Neural progenitor cell (in vitro differentiated cells): Measurements from ENCODE around the gene CEP63. TPM values are rescaled to one million over a fixed set of nuclear protein-coding genes. Genes with fewer than 3 reads are reported as not detected.

Source experiments
- DNase-seq: peaks from one replicate; pipeline ENCODE4 v3.0.0-alpha.2; 2016; ENCODE audit warnings: low spot score
- H2AFZ ChIP-seq: fragments of 200-600 bp; sonication (generic); replicated peaks from 2 replicates; pipeline ENCODE4 v1.6.1; 2016; ENCODE audit warnings: antibody characterized with exemption
- H3F3A ChIP-seq: fragments of 200-600 bp; sonication (generic); 2 replicates; pipeline ENCODE4 v1.6.1; 2016; ENCODE audit warnings: antibody characterized with exemption, low read depth
- H3K27ac ChIP-seq: fragments of 200-600 bp; sonication (generic); 2 replicates; pipeline ENCODE4 v1.5.1; 2016; ENCODE audit warnings: mild to moderate bottlenecking
- H3K27me3 ChIP-seq: fragments of 200-600 bp; sonication (generic); 2 replicates; pipeline ENCODE4 v1.6.1; 2016; ENCODE audit warnings: mild to moderate bottlenecking, moderate library complexity
- H3K36me3 ChIP-seq: fragments of 200-600 bp; sonication (generic); 2 replicates; pipeline ENCODE4 v1.5.1; 2016
- H3K4me1 ChIP-seq: fragments of 200-600 bp; sonication (generic); 2 replicates; pipeline ENCODE4 v1.6.1; 2016; ENCODE audit warnings: mixed run types
- H3K4me2 ChIP-seq: fragments of 200-600 bp; sonication (generic); 2 replicates; pipeline ENCODE4 v1.6.1; 2016
- H3K4me3 ChIP-seq: fragments of 200-600 bp; sonication (generic); 2 replicates; pipeline ENCODE4 v1.5.1; 2016
- H3K79me2 ChIP-seq: fragments of 200-600 bp; sonication (generic); 2 replicates; pipeline ENCODE4 v1.6.1; 2016; ENCODE audit warnings: low read depth
- H3K9ac ChIP-seq: fragments of 200-600 bp; sonication (generic); 2 replicates; pipeline ENCODE4 v1.6.1; 2016
- H3K9me3 ChIP-seq: fragments of 200-600 bp; sonication (generic); 2 replicates; pipeline ENCODE4 v1.5.1; 2016; ENCODE audit warnings: low read depth
- H4K20me1 ChIP-seq: fragments of 200-600 bp; sonication (generic); 2 replicates; pipeline ENCODE4 v1.6.1; 2016; ENCODE audit warnings: low read depth
- H3K27ac Mint-ChIP-seq: 3 replicates; pipeline ENCODE4 v1.8.0; 2021; ENCODE audit warnings: mixed read lengths
- H3K27me3 Mint-ChIP-seq: 2 replicates; pipeline ENCODE4 v1.8.0; 2022; ENCODE audit warnings: low read depth, mild to moderate bottlenecking, inconsistent platforms, moderate library complexity, mixed read lengths; ENCODE audit not compliant: insufficient read depth
- H3K36me3 Mint-ChIP-seq: 3 replicates; pipeline ENCODE4 v1.8.0; 2021; ENCODE audit warnings: mixed read lengths
- H3K4me1 Mint-ChIP-seq: 3 replicates; pipeline ENCODE4 v1.8.0; 2021; ENCODE audit warnings: mixed read lengths
- H3K4me3 Mint-ChIP-seq: 3 replicates; pipeline ENCODE4 v1.8.0; 2021; ENCODE audit warnings: mild to moderate bottlenecking, moderate library complexity, mixed read lengths
- H3K9me3 Mint-ChIP-seq: 3 replicates; pipeline ENCODE4 v1.8.0; 2020; ENCODE audit warnings: mixed read lengths
- EZH2 ChIP-seq: fragments of 200-600 bp; sonication (generic); IDR thresholded peaks from 2 replicates; pipeline ENCODE4 v1.6.1; 2017; ENCODE audit warnings: antibody characterized with exemption, mild to moderate bottlenecking, moderate library complexity
- EZH2phosphoT487 ChIP-seq: fragments of 200-600 bp; sonication (generic); IDR thresholded peaks from 2 replicates; pipeline ENCODE4 v1.6.1; 2017; ENCODE audit warnings: antibody characterized with exemption
- total RNA-seq: library from RNA; depleted of rRNA; stranded (reverse); fragments of >200 nt; gene quantifications from 2 replicates; pipeline ENCODE4 v1.2.3, GENCODE V29; 2015; ENCODE audit warnings: low replicate concordance
- TF ChIP-seq, protein P1 (sequence below): fragments of 200-600 bp; sonication (generic); IDR thresholded peaks from 2 replicates; pipeline ENCODE4 v1.5.1; 2017; ENCODE audit warnings: antibody characterized with exemption, mild to moderate bottlenecking

The CEP63 gene
- total RNA-seq, 1 donor from 2014 or later: 36.2 TPM

DNA sequence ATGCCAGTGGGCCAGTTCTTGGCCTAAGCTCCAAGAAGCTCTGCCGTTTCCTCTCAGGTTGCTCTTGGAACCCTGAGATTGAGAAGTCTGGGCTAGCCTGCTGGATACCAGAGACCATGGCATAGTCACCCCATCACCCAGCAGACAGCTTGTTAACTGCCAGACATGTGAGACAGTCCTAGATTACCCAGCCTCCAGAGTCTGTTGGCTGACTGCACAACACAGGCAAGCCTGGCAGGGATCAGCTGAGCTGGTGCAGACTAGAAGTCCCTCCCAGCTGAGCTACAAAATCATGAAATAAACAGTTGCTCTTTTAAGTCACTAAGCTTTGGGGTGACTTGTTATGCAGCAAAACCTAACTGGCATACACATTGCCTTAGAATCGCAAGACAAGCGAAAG lies 5.3 kb upstream of the CEP63 start:
- peaks cover 10% of the 10 kb centered on the region for H3K4me1 Mint-ChIP-seq
- no peaks in the 10 kb centered on the region for H3K9me3 Mint-ChIP-seq

GRCh38 chr3:134481166-134481565 lies 4.7 kb upstream of the CEP63 start:
- H3F3A ChIP-seq: peaks cover 3% of the 10 kb centered on the region
- H3K9me3 ChIP-seq: no peaks in the 10 kb centered on the region
- Mint-ChIP-seq H3K9me3 (no peaks in the 10 kb centered on the region), H3K27me3 (peaks cover 2% of the 10 kb centered on the region), H3K4me1 (peaks cover 10% of the 10 kb centered on the region), H3K36me3 (peaks cover 16% of the 10 kb centered on the region), H3K27ac (no peak overlapping the region), H3K4me3 (no peak overlapping the region)
- H4K20me1 ChIP-seq: no peaks in the 10 kb centered on the region
- peaks cover 26% of the 10 kb centered on the region for H3K79me2 ChIP-seq
- H3K4me2 ChIP-seq: no peak overlapping the region
- H3K36me3 ChIP-seq: peaks cover 14% of the 10 kb centered on the region
- no peak overlapping the region for H3K4me3 ChIP-seq
- no peak overlapping the region for H2AFZ ChIP-seq
- TF ChIP-seq EZH2phosphoT487 (no peak), EZH2 (no peak)
- H3K4me1 ChIP-seq: peaks cover 8% of the 10 kb centered on the region
- no peak overlapping the region for H3K27ac ChIP-seq
- H3K27me3 ChIP-seq: no peaks in the 10 kb centered on the region
- DNase-seq: no peak
- H3K9ac ChIP-seq: no peak overlapping the region

More for the DNA sequence above, 5.3 kb upstream of the CEP63 start:
- TF ChIP-seq EZH2phosphoT487: no peak
- TF ChIP-seq EZH2: no peak
- TF ChIP-seq, protein P1, sequence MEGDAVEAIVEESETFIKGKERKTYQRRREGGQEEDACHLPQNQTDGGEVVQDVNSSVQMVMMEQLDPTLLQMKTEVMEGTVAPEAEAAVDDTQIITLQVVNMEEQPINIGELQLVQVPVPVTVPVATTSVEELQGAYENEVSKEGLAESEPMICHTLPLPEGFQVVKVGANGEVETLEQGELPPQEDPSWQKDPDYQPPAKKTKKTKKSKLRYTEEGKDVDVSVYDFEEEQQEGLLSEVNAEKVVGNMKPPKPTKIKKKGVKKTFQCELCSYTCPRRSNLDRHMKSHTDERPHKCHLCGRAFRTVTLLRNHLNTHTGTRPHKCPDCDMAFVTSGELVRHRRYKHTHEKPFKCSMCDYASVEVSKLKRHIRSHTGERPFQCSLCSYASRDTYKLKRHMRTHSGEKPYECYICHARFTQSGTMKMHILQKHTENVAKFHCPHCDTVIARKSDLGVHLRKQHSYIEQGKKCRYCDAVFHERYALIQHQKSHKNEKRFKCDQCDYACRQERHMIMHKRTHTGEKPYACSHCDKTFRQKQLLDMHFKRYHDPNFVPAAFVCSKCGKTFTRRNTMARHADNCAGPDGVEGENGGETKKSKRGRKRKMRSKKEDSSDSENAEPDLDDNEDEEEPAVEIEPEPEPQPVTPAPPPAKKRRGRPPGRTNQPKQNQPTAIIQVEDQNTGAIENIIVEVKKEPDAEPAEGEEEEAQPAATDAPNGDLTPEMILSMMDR: no peak
- Histone ChIP-seq H3K27ac (no peak overlapping the region), H3K4me3 (no peak overlapping the region), H3K27me3 (no peaks in the 10 kb centered on the region), H3K36me3 (peaks cover 14% of the 10 kb centered on the region), H4K20me1 (no peaks in the 10 kb centered on the region), H3K79me2 (peaks cover 26% of the 10 kb centered on the region), H3F3A (no peaks in the 10 kb centered on the region), H2AFZ (no peak overlapping the region), H3K4me2 (no peak overlapping the region), H3K9me3 (no peaks in the 10 kb centered on the region), H3K9ac (no peak overlapping the region), H3K4me1 (peaks cover 8% of the 10 kb centered on the region)
- no peak overlapping the region for H3K27ac Mint-ChIP-seq
- peaks cover 2% of the 10 kb centered on the region for H3K27me3 Mint-ChIP-seq
- H3K4me3 Mint-ChIP-seq: no peak overlapping the region
- H3K36me3 Mint-ChIP-seq: peaks cover 16% of the 10 kb centered on the region
- no peak for DNase-seq

DNA sequence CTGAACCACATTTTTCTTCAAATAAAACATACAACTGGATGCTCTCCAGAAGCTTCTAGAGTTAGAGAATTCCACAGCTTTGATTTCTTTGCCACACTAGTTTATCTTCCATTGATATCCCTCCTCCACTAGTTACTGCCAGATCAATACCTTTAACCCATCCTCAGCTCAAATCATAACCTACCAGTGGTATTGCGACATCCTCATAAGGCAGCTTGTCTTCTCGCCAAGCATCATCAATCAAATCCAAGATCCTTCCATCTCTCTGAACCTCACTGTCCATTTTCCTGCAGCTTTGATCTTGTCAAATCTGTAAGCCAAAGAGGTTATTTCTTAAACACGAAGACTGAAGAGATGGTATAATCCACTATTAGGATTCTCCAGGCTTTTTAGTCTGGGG lies 3.2 kb upstream of the CEP63 start:
- TF ChIP-seq, protein P1: no peak
- TF ChIP-seq EZH2phosphoT487 (no peak), EZH2 (no peak)
- no peak overlapping the region for H3K4me2 ChIP-seq
- Mint-ChIP-seq H3K4me1 (peaks cover 20% of the 10 kb centered on the region), H3K27me3 (peaks cover 2% of the 10 kb centered on the region), H3K27ac (peak overlapping the region; percentile 35), H3K4me3 (no peak overlapping the region), H3K36me3 (peaks cover 14% of the 10 kb centered on the region), H3K9me3 (no peaks in the 10 kb centered on the region)
- peaks cover 40% of the 10 kb centered on the region for H3K79me2 ChIP-seq
- H3K36me3 ChIP-seq: peaks cover 8% of the 10 kb centered on the region
- no peak overlapping the region for H3K4me3 ChIP-seq
- no peak for DNase-seq
- peaks cover 7% of the 10 kb centered on the region for H3F3A ChIP-seq
- H3K9ac ChIP-seq: no peak overlapping the region
- H3K4me1 ChIP-seq: peaks cover 17% of the 10 kb centered on the region
- no peaks in the 10 kb centered on the region for H3K27me3 ChIP-seq
- no peak overlapping the region for H2AFZ ChIP-seq
- H3K27ac ChIP-seq: no peak overlapping the region
- peaks cover 4% of the 10 kb centered on the region for H4K20me1 ChIP-seq
- no peaks in the 10 kb centered on the region for H3K9me3 ChIP-seq

- H3K4me3 ChIP-seq: no peak overlapping the region
- no peak overlapping the region for H3K4me2 ChIP-seq
- H3K36me3 ChIP-seq: peaks cover 8% of the 10 kb centered on the region
- peaks cover 7% of the 10 kb centered on the region for H3F3A ChIP-seq
- no peak overlapping the region for H2AFZ ChIP-seq
- no peaks in the 10 kb centered on the region for H3K9me3 ChIP-seq
- Mint-ChIP-seq H3K27me3 (peaks cover 2% of the 10 kb centered on the region), H3K4me3 (no peak overlapping the region), H3K36me3 (peaks cover 11% of the 10 kb centered on the region), H3K9me3 (no peaks in the 10 kb centered on the region), H3K4me1 (peaks cover 23% of the 10 kb centered on the region), H3K27ac (no peak overlapping the region)
- no peak for TF ChIP-seq EZH2phosphoT487
- TF ChIP-seq, protein P1: no peak
- no peak for TF ChIP-seq EZH2
- peaks cover 47% of the 10 kb centered on the region for H3K79me2 ChIP-seq
- H3K27me3 ChIP-seq: no peaks in the 10 kb centered on the region
- DNase-seq: no peak
- H3K9ac ChIP-seq: no peak overlapping the region
- H3K27ac ChIP-seq: no peak overlapping the region
- peaks cover 19% of the 10 kb centered on the region for H3K4me1 ChIP-seq
- H4K20me1 ChIP-seq: peaks cover 4% of the 10 kb centered on the region
Measured at GRCh38 chr3:134483195-134483900, 2.5 kb upstream of the CEP63 start.
